Hindlimb muscle (tissue), 1 donor: ENCODE results near the gene NDUFA13. TPM values are rescaled to one million over a fixed set of nuclear protein-coding genes. Genes with fewer than 3 reads are reported as not detected.

Source experiments
- DNase-seq: peaks from one replicate; pipeline ENCODE4 v3.0.0-alpha.2; 2013
- polyA plus RNA-seq: library from polyadenylated mRNA; unstranded; fragments of 120-200 nt; gene quantifications from one replicate; pipeline ENCODE4 v1.2.1, GENCODE V29; 2013; ENCODE audit not compliant: insufficient read length

NDUFA13 gene
- polyA plus RNA-seq, 1 donor: 180 TPM

DNA sequence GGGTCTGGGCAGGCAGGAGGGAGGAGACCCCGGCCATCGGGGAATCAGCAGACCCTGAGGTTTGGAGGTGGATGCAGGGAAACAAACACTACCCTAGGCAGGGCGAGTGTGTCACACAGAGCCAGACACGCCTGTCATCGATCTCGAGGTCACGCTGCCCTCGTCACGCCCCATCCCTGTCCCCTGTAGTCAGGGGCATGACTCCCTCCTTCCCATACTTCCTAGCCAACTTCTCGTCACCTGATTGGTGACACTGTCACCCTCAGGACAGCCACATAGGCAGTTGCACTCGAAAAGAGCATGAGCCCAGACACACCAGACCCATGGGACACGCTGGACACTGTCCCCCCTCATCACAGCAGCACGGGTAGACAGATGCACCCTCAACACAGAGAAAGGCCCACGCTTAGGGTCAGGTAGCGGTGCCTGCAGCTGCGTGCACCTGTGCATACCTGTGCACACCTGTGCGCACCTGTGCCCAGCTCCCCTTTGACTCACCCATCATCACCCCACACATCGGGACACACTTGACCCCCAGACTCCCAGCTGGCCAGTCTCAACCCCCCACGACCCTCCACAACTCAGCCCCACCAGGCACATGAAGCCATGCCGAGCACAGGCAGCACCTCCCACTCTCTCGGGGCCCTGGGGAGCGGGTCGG, 33.9 kb downstream of the NDUFA13 start:
- no peak for DNase-seq

DNA sequence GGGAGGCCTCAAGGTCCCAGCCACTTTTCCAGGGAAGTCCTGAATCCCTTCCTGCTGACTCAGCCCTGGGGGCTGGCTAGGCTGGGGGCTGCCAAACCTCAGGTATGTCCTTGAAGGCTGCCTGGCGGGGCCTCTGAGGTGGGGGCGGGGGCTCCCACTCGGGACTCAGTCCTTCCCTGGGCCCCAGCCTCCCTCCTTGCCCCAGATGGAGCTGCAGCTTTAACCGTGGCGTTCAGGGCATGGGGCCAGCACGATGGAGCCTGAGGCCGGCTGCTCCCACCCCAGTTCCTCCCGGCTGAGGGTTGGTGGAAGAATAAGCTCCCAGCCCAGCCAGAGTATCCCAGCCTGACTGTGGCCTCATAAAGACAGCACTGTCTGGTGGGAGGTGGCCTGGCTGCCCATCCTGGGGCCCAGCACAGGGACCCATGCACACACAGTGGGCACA, 34.5 kb downstream of the NDUFA13 start:
- no peak for DNase-seq

DNA sequence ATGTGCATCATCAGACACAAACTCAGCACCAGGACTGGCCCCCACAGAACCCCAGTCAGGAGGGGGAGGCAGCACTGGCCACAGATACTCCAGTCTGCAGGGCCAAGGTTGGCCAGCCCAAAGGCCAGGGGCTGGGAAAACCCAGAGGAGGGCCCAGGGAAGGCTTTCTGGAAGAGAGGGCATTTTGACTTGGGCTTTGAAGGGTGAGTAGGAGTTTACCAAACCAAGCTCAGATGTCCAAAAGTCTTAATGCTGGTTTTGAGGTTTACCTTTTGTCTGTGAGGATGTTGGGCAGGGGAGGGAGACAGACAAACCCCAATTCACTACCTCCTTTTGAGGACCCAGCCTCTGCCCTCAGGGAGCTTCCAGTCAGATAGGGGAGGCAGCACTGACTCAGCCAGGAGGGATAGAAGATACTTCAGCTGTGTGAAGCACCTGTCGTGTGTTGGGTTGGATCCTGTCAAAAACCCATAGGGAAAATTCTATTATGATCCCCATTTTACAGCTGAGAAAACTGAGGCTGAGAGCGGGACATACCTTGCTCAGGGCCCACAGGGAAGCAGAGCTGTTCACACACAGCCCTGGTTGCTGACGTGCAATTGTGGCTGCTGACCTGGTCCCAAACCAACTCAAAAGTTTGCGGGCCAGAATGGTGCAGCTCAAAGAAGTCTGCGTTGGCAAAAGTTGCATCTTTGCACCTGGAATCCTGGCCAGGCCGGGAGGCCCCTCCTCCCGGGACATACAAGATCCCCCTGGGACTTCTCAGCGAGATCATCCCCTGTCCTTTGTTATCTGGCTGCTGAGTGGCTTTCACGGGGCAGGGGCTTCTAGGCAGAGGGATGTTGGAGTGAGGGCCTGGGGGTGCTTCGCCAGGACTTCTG, 35.2 kb downstream of the NDUFA13 start:
- DNase-seq: no peak

DNA sequence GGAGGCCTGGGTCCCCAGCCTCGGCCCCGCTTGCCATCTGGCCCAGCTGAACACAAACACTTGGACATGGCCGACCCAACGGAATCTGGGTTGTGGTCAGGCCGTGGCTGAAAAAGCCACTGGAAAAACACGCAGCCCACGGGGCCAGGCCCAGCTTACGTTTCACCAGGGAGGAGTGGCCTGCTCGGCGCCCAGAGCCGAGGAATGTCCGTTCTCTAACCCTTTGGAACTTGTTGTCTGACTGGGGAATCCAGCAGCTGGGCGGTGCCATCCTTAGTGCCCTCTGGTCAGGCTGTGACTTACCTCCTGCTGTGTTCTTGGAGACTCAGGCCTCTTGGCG, 35.8 kb downstream of the NDUFA13 start:
- no peak for DNase-seq

- no peak for DNase-seq
Measured at GRCh38 chr19:19552798-19553197, 36.8 kb downstream of the NDUFA13 start.

DNA sequence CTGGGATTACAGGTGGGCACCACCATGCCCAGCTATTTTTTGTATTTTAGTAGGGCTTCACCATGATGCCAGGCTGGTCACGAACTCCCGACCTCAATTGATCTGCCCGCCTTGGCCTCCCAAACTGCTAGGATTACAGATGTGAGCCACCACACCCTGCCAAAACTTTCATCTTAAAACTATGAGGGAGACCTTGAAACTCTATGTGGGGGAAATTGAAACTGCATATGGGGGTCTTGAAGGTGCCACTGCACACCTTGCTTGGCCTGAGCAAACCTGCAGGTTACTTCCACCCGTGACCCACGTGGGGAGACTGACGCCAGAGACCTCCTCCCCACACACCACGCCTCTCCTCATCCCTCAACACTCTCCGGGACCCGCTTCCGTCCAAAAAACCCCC, 37.6 kb downstream of the NDUFA13 start:
- DNase-seq: no peak

GRCh38 chr19:19554074-19555023, 38.3 kb downstream of the NDUFA13 start:
- no peak for DNase-seq

DNA sequence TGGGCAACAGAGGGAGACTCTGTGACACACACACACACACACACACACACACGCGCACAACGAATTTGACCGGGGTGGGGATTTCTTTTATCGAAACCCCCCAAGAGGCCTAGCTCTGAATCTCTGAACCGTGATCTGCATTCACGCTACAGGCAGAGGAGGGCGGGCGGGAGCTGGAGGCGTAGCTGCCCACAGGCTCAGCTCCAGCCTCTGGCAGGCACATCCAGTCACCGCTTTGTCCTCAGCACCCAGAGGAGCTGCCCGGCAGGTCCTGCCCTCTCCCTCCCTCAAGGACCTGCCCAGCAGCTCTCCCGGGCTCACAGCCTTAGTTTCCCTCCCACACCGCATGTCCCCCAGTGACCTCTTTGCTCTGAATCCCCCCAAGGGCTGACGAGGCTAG, 42.0 kb downstream of the NDUFA13 start:
- no peak for DNase-seq

DNA sequence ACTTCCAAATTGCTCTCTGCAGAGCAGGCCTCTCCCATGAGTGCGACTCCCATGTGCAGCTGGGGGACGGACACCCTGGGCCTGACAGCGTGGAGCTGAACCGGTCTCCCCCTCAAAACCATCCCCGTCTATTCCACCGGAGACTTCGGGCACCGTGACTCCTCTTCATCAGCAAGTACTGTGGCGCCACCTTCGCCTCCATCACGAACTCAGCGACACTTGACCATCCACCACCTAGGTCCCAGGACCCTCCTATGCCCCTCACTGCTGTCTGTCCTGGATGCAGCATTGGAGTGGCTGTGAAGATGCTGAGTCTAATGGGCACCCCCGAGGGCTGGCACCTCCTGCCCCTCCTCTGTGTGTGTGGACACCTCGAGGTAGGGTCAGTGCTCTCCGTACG, 42.6 kb downstream of the NDUFA13 start:
- no peak for DNase-seq

- no peak for DNase-seq
Measured at GRCh38 chr19:19559931-19560330, 43.9 kb downstream of the NDUFA13 start.

GRCh38 chr19:19561946-19562664, 46.1 kb downstream of the NDUFA13 start:
- no peak for DNase-seq

DNA sequence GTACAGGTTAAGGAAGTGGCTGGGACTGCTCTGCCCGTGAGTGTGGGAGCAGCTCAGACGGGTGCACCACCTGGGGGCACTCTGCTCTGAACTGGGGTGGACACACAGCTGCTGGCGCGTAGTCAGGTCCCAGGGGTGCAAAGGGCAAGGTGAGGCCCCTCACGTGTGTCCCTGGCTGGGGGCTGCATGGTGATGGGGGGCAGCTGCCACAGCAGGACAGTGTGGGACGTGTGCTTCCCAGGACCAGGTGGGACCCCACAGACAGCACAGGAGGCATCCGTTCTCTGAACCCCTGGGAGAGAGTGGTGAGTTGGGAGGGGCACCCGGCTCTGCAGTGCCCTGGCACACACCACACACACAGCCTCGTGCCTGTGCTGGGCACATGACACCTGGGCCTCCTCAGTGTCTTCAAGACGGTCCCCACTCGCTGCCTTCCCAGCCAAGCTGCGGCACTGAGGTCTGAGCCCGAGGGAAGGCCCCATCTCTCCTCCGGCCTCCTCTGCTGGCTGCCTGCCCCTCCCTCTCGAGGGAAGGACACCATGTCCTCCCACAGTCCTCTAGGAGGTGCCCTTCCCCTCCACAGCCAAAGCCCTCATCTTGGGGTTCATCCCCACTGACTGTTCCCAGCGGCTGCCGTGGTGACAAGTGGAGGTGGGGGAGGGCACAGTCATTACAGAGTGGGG, 46.8 kb downstream of the NDUFA13 start:
- no peak for DNase-seq

- DNase-seq: no peak
Measured at GRCh38 chr19:19563348-19563848, 47.4 kb downstream of the NDUFA13 start.

DNA sequence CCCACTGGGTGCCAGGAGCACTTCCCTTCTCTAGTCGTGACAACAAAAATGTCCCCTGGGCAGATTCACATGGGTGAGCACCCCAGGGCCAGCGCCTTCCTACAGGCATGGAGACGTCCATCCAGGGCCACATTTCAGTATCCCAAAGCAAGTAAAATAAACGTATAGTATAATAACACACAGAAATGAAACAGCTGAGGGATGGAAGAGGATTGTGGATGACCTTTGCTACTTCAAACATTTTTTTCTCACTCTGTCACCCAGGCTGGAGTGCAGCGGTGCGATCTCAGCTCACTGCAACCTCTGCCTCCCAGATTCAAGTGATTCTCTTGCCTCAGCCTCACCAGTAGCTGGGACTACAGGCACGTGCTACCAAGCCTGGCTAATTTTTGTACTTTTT, 50.3 kb downstream of the NDUFA13 start:
- DNase-seq: no peak

DNA sequence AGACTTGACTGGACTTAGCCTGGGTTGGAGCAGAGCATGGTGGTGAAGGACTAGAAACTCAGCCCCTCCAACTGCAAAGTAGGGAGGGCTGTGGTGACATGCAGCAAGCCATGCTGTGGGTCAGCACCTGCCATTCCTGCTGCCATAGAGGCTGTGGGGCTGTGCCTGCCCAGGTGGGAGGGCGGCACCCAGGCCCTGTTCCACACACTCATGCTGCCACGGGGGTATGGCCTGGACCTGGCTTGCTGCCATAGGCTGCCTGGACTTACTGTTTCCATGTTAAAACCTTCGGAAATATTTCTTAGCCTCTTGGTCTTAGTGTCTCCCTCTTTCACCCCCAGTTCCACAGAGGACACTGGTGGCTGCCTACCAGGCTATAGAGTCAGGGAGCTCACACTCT, 51.4 kb downstream of the NDUFA13 start:
- no peak for DNase-seq

- no peak for DNase-seq
Measured at GRCh38 chr19:19568802-19569756, 53.1 kb downstream of the NDUFA13 start.

- DNase-seq: no peak
Measured at GRCh38 chr19:19570571-19570970, 54.5 kb downstream of the NDUFA13 start.

DNA sequence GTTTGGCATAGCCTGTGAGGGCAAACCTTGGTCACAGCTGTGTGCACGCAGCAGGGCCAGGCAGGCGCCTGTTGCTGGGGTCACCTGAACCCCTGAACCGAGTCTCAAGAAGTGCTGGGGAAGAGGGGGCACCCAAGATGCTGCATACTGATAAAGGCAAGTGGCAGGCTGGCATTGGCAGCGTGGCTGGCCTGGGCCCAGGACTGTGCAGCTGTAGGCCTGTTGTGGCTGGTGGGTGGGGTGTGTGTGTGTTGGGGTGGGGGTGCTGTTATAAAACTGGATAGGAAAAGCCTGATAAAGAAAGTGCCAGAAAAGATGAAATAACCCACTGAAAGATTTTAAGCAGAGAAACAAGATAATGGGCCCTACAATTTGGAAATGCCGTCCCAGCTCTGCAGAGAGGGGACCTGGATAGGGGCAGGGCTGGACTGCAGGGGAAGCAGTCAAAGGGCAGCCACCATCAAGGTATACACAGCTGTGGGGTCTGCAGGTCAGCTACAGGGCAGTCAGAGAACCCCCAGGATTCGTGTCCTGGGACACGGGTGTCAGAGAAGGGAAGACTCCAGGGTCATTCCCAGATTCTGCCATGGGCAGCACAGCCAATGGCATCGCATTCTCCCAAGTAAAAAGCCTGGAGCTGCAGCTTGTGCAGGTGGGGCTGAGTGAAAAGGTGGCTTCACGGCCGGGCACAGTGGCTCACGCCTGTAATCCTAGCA, 55.2 kb downstream of the NDUFA13 start:
- no peak for DNase-seq

- DNase-seq: no peak
Measured at GRCh38 chr19:19575411-19575810, 59.4 kb downstream of the NDUFA13 start.
